ENCODE results near the gene SMIM41.

SMIM41 gene

GRCh38 chr12:52063082-52063924 lies 16.2 kb upstream of the SMIM41 start:
- DNase-seq: peak; percentile 46

- no peak for DNase-seq
Measured at GRCh38 chr12:52063981-52064649, 15.4 kb upstream of the SMIM41 start.

- DNase-seq: no peak
Measured at GRCh38 chr12:52066346-52067080, 13.0 kb upstream of the SMIM41 start.

GRCh38 chr12:52067081-52067374 lies 12.5 kb upstream of the SMIM41 start:
- no peak for DNase-seq

GRCh38 chr12:52069327-52070184 lies 9.9 kb upstream of the SMIM41 start, which contains the start of gene ATG101:
Gene ATG101, plus strand, starts transcription at chr12:52069978. Its CDS starts 3,673 bp downstream, at chr12:52073651.
- DNase-seq: peak; percentile 96

- DNase-seq: peak; percentile 10
Measured at GRCh38 chr12:52070185-52070925, 9.1 kb upstream of the SMIM41 start.

- DNase-seq: no peak
Measured at GRCh38 chr12:52073531-52074381, 5.7 kb upstream of the SMIM41 start.

- DNase-seq: no peak
Measured at GRCh38 chr12:52074971-52075724, 4.4 kb upstream of the SMIM41 start.

- no peak for DNase-seq
Measured at GRCh38 chr12:52076811-52077210, 2.7 kb upstream of the SMIM41 start.

GRCh38 chr12:52078276-52078675 lies 1.2 kb upstream of the SMIM41 start:
- DNase-seq: no peak

GRCh38 chr12:52080403-52081251 lies 1.1 kb downstream of the SMIM41 start:
- DNase-seq: no peak

- no peak for DNase-seq
Measured at GRCh38 chr12:52081263-52081733, 1.8 kb downstream of the SMIM41 start.

- DNase-seq: no peak
Measured at GRCh38 chr12:52082026-52082668, 2.6 kb downstream of the SMIM41 start.

GRCh38 chr12:52082669-52082987 lies 3.1 kb downstream of the SMIM41 start:
- no peak for DNase-seq

- peak; percentile 68 for DNase-seq
Measured at GRCh38 chr12:52082988-52083637, 3.6 kb downstream of the SMIM41 start.

GRCh38 chr12:52083638-52083996 lies 4.1 kb downstream of the SMIM41 start:
- no peak for DNase-seq

GRCh38 chr12:52084491-52085231 lies 5.2 kb downstream of the SMIM41 start:
- DNase-seq: no peak
